Measurements from ENCODE around the gene EMX2.

- no peak for TF ChIP-seq CTCF (IDR thresholded peaks at IDR 0.05; ENCODE audit: extremely low read depth in 1 of 2, insufficient read depth in 1 of 2, low read depth in 1 of 2, low read length in 2 of 2)
- no peak for TF ChIP-seq EZH2 (IDR thresholded peaks at IDR 0.05; ENCODE audit: borderline replicate concordance, low read depth, low read length, severe bottlenecking)
Observed at GRCh38 chr10:117565068-117565467, 22.5 kb downstream of the EMX2 start.
